Activated CD4-positive, alpha-beta T cell treated with anti-CD3 and anti-CD28 coated beads, Interleukin-2, Interleukin-6, amounts not matched to agents 100 ng/mL and 50 ng/mL, durations not matched to agents 16 hours and 8 hours (primary cell): Measurements from ENCODE around the gene TXLNA.

Experiments used
- DNase-seq: peaks from one replicate; pipeline ENCODE4 v3.0.0-alpha.2; 2020

The TXLNA gene

DNA sequence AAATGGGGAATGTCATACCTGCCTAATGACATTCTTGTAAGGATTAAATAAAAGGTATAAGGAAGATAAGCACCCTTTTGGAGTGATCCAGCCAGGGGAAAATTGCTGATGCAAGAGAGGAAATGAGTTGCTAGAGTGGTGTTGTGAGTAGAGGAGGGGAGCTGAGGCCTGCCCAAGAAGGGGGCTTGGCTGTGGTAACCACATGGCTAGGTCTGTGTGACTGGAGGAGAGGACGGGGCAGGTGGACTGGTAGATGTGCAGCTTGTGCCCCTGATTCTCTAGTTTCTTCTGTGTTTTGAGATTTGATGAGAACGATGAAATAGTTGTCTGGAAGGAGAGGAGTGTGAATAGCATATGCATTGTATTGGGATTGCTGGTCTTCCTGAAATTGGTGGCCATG, 6.6 kb downstream of the TXLNA start:
- DNase-seq, result no peak

- no peak for DNase-seq
Observed at GRCh38 chr1:32186491-32186890, 7.0 kb downstream of the TXLNA start.

GRCh38 chr1:32187850-32188249, 8.4 kb downstream of the TXLNA start:
- DNase-seq, result no peak

- no peak for DNase-seq
Observed at GRCh38 chr1:32192220-32192948, 12.9 kb downstream of the TXLNA start.

DNA sequence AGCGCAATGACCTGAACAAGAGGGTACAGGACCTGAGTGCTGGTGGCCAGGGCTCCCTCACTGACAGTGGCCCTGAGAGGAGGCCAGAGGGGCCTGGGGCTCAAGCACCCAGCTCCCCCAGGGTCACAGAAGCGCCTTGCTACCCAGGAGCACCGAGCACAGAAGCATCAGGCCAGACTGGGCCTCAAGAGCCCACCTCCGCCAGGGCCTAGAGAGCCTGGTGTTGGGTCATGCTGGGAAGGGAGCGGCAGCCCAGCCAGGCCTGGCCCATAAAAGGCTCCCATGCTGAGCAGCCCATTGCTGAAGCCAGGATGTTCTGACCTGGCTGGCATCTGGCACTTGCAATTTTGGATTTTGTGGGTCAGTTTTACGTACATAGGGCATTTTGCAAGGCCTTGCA, 15.5 kb downstream of the TXLNA start:
- no peak for DNase-seq

DNA sequence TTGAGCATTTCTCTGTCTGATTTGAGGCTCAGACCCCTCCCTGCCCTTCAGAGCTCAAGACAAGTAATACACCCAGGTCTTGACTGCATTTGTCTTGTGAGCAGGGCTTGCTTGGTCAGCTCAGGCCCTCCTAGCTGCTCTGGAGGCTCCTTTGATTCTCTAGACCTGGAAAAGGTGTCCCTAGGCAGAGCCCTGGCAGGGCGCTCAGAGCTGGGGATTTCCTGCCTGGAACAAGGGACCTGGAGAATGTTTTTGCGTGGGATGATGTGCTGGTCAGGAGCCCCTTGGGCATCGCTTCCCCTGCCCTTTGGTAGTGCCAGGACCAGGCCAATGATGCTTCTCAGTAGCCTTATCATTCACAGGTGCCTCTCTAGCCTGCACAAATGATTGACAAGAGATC, 16.1 kb downstream of the TXLNA start:
- no peak for DNase-seq

GRCh38 chr1:32195972-32196823, 16.7 kb downstream of the TXLNA start:
- DNase-seq, result peak; percentile 58

- DNase-seq, result no peak
Observed at GRCh38 chr1:32197074-32197473, 17.6 kb downstream of the TXLNA start.

GRCh38 chr1:32197837-32198236, 18.4 kb downstream of the TXLNA start:
- no peak for DNase-seq

- no peak for DNase-seq
Observed at GRCh38 chr1:32198237-32199042, 19.0 kb downstream of the TXLNA start.

DNA sequence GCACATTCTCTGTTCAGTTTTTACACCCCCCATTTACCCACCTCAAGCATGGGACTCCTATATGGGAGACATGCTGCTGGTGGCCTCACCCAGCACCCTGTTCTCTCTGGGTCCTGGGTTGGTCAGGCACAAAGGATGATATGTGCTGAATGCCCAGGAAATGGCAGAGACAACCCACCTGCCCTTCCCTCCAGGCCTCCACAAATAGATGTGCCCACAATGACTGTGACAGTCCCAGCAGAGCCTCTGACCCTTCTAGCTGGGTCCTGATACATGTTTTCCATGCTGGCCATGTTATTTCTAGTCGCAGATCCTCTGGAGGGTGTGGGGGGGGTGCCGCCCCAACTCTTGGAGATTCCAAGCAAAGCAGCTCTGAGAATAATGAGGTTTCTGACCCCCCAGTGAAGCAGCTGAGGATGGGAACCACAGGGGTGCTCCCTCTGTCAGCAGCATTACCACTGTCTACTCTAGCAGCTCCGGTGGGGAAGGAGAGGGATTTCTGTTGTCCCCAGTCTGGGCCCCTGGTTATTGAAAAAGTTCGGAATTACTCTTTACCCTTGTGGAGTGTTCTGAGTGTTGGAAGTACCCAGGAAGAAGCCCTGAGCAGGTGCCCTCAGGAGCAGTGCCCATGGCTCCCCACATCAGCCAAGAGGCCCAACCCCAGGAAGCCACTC, 19.7 kb downstream of the TXLNA start:
- no peak for DNase-seq

DNA sequence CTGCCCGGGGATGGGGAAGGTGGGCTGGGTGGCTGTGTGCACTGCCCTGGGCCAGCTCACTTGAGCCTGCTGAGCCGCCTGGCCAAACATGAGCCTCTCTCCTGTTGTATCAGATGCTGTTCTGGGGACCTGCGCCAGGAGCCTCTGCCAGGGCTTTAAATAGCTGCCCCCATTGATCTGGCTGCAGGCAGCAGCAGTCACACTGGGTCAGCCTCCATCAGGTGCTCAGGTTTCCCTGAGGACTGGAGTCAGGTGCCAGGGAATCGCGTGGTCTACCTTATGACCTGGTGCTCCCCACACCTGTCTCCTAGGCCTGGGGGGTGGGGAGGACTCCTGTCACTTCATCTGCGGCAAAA, 20.2 kb downstream of the TXLNA start:
- DNase-seq, result no peak

DNA sequence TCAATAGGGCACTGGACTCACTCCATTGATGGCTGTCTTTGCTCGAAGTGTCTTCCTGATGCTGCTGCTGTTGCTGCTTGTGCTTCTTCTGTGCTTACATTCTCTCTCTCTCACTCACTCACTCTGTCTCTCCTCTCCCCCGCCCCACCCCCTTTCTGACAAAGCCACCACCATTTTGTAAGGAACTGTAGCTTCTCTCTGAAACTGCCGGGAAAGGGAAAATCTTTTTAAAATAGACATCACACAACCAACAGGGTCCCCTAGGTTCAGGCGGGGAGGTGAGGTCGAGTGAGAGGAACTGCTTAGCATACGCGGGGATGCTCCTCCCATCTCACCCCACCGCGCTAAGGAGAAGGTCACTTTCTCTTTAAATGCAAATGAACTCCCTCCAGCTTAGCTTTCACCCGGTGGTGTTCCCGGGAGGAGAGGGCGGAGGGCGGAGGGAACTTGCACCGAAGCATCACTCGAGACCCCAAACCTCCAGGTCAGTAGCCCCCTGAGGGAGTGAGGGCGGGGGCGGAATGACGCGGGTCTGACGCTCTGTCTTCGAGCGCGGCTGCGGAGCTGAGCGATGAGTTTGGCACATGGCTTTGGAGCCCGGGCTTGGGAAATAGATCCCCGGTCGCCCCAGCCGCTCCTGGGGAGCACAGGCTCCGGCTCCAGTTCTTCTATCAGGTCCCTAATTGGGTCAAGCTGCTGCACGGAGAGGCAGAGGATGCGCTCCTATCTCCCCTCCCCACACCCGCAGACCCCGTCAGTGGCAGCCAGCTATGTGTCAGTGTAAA, 20.9 kb downstream of the TXLNA start, which contains the start of gene CCDC28B:
CCDC28B (plus strand) TSS at position 370 of the 785 bp plus-strand sequence. CDS start 1,341 bp downstream, outside the sequence.
- peak; percentile 51 for DNase-seq

GRCh38 chr1:32201011-32201855, 21.8 kb downstream of the TXLNA start:
- peak; percentile 86 for DNase-seq

DNA sequence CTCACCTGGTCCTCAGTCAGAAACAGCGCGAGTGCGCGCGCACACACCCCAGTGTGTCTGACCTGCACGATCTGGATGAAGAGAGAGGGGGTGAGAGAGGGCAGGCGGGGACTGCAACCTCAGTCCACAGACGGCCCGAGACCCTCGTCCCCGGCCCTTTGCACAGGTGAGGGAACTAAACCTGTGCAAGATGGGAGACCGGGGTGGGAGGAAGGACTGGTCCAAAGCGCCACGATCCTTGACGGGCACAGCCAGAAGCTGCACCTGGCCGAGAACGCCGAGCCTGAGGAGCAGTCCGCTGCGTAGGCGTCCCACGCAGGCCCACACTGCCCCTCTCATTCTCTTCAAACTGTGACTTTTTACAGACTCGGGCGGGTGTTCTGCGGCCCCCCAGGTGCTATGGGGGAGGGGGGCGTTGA, 25.5 kb downstream of the TXLNA start:
- DNase-seq, result no peak

DNA sequence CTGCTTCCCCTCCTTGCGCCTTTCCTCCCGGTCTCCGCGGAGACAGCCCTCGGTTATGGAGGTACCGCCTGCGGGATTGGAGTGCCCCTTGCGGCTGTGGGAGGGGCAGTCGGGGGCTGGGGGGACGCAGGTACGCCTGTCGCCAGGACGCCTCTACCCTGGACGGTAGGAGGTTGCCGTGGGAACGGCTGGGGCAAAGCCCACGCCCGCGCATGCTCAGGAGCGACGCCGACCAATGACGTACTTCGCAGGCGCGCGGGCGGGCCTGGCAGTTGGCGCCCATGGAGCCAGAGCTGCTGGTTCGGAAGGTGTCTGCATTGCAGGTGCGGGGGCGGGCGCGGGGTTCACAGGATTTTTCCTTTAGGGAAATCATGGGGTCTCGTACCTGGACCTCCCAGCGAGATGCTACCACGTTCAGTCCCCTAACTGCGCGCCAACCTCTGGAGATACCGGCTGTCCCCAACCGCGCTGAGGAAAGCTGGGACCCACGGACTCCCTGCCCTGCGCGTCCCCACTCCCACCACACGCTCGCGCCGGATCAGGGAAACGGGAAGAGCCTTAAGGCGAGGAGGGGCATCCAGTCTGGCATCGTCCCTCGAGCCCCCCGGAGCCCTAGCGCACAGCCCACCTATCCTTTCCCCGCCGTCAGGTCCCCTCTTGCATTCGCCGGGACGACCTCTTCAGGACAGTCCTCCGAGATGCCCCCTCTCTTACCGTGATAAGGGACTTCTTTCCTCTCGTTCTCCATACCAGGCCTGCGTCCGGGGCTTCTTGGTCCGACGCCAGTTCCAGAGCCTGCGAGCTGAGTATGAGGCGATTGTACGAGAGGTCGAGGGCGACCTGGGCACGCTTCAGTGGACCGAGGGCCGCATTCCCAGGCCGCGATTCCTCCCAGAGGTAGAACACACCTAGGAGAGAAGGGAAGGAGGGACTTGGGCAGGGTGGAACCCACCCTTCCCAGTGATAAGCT, 26.2 kb downstream of the TXLNA start, which contains the start of gene IQCC:
IQCC (plus strand) TSS at position 271 of the 970 bp plus-strand sequence; CDS start at position 282, 11 bp downstream.
- DNase-seq, result peak; percentile 92

GRCh38 chr1:32208469-32208868, 29.0 kb downstream of the TXLNA start:
- no peak for DNase-seq

- no peak for DNase-seq
Observed at GRCh38 chr1:32208891-32209328, 29.4 kb downstream of the TXLNA start, which contains the start of gene DCDC2B. Gene DCDC2B (plus strand): TSS chr1:32209089. CDS start chr1:32209094, 5 bp downstream.
